Measurements from ENCODE around the gene IMP4.

IMP4 gene

GRCh38 chr2:130375291-130376266 is 32.9 kb downstream of the IMP4 start:
- Histone ChIP-seq H3K4me1 (ENCODE audit: low read length) (peaks cover 40% of the 10 kb centered on the region), H3K4me2 (ENCODE audit: low read length) (peak overlapping the region; percentile 64; the same call in 1 of the 2 replicates), H3K27me3 (ENCODE audit: low read depth, low read length) (no peaks in the 10 kb centered on the region), H3K9ac (ENCODE audit: low read length) (no peak overlapping the region), H3K4me3 (ENCODE audit: low read length) (no peak overlapping the region), H3K27ac (ENCODE audit: low read length) (peak overlapping the region; percentile 52; the same call in 1 of the 2 replicates), H3K36me3 (replicated peaks; ENCODE audit: low read depth, low read length) (peaks cover 70% of the 10 kb centered on the region), H4K20me1 (ENCODE audit: insufficient read depth, low read length) (peaks cover 37% of the 10 kb centered on the region; the same call in 1 of the 2 replicates), H3K79me2 (ENCODE audit: low read length) (peaks cover 68% of the 10 kb centered on the region), H2AFZ (ENCODE audit: low read depth, low read length) (no peak overlapping the region), H3K9me3 (ENCODE audit: insufficient read depth, low read length) (no peaks in the 10 kb centered on the region)
- TF ChIP-seq EZH2phosphoT487 (IDR thresholded peaks at IDR 0.05; ENCODE audit: low read depth) (no peak), CTCF (IDR thresholded peaks at IDR 0.05; ENCODE audit: low read depth, low read length) (no peak)

DNA sequence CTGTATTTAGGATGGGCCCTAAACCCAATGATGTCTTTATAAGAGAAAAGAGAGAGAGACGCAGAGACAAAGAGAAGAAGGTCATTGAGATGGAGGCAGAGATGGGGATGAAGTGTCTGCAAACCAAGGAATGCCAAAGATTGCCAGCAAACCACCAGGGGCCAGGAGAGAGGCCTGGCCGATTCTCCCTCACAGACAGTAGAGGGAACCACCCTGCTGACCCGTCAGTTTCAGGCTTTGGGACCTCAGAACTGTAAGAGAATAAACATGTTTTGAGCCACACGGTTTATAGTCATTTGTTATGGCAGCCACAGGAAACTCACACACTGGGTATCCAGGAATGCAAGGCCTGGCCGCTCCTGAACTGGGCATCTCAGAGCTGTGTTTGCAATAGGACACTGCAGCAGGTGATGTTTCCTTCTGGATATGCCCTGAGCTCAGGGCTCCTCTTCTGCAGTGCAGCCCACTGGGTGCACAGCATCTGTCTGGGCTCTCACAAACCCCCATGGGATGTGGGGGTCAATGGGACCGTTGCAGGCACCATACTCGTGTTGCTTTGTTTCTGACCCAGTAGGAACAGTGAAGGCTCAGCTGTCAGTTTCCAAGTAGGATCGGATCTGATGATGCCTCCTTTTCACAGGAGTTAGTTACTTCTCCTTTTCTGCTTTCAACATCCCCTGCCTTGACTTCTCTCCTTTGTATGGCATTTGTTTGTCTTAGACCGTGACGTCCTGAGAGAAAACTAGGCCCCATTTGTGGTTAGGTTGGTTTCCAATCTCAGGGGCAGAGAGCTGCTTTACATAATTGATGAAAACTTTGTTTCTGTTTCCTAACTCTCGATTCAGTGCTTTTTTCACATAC is 34.0 kb downstream of the IMP4 start:
- H3K36me3 ChIP-seq (replicated peaks; ENCODE audit: low read depth, low read length) = peaks cover 70% of the 10 kb centered on the region
- TF ChIP-seq EZH2phosphoT487 (IDR thresholded peaks at IDR 0.05; ENCODE audit: low read depth) = no peak
- 0 out of 2 replicates have a peak, but pooled peaks have one; percentile 14 for TF ChIP-seq CTCF (IDR thresholded peaks at IDR 0.05; ENCODE audit: low read depth, low read length)
- H3K9ac ChIP-seq (ENCODE audit: low read length) = peak overlapping the region; percentile 22; the same call in 1 of the 2 replicates
- H3K4me2 ChIP-seq (ENCODE audit: low read length) = peak overlapping the region; percentile 64
- H4K20me1 ChIP-seq (ENCODE audit: insufficient read depth, low read length) = peaks cover 45% of the 10 kb centered on the region; the same call in 1 of the 2 replicates
- H3K4me3 ChIP-seq (ENCODE audit: low read length) = peak overlapping the region; percentile 50
- peak overlapping the region; percentile 52 for H3K27ac ChIP-seq (ENCODE audit: low read length)
- peaks cover 37% of the 10 kb centered on the region for H3K4me1 ChIP-seq (ENCODE audit: low read length)
- H3K79me2 ChIP-seq (ENCODE audit: low read length) = peaks cover 63% of the 10 kb centered on the region
- H3K9me3 ChIP-seq (ENCODE audit: insufficient read depth, low read length) = no peaks in the 10 kb centered on the region
- H2AFZ ChIP-seq (ENCODE audit: low read depth, low read length) = no peak overlapping the region
- no peaks in the 10 kb centered on the region for H3K27me3 ChIP-seq (ENCODE audit: low read depth, low read length)

DNA sequence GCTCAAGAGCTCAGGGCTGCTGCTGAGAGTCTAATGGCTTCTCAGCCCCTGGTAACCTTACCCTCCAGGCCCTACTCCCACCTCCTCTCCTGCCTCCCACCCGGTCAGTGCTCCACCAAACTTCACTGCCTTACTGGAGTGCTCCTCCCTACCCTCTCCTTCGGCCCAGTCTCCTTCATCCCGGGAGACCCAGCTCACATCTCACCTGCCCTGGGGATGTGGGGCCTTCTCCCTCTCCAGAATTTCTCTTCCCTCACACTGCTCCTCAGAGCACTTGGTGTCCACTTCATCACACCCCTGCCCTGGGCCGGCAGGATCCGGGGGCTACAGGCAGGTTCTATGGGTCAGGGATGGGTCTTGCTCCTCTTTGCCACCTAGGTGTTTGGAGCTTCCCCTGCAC is 34.8 kb downstream of the IMP4 start:
- no peaks in the 10 kb centered on the region for H3K27me3 ChIP-seq (ENCODE audit: low read depth, low read length)
- H4K20me1 ChIP-seq (ENCODE audit: insufficient read depth, low read length) = peaks cover 45% of the 10 kb centered on the region; the same call in 1 of the 2 replicates
- peaks cover 58% of the 10 kb centered on the region for H3K79me2 ChIP-seq (ENCODE audit: low read length)
- H3K4me3 ChIP-seq (ENCODE audit: low read length) = 0 out of 2 replicates have a peak overlapping the region, but pooled peaks have one; percentile 50
- no peaks in the 10 kb centered on the region for H3K9me3 ChIP-seq (ENCODE audit: insufficient read depth, low read length)
- peaks cover 72% of the 10 kb centered on the region for H3K36me3 ChIP-seq (replicated peaks; ENCODE audit: low read depth, low read length)
- H3K27ac ChIP-seq (ENCODE audit: low read length) = peak overlapping the region; percentile 52
- H3K9ac ChIP-seq (ENCODE audit: low read length) = no peak overlapping the region
- H3K4me2 ChIP-seq (ENCODE audit: low read length) = peak overlapping the region; percentile 64
- H2AFZ ChIP-seq (ENCODE audit: low read depth, low read length) = no peak overlapping the region
- no peak for TF ChIP-seq CTCF (IDR thresholded peaks at IDR 0.05; ENCODE audit: low read depth, low read length)
- no peak for TF ChIP-seq EZH2phosphoT487 (IDR thresholded peaks at IDR 0.05; ENCODE audit: low read depth)
- H3K4me1 ChIP-seq (ENCODE audit: low read length) = peaks cover 39% of the 10 kb centered on the region
